ENCODE measurements around the gene AP5B1. TPM values are rescaled to one million over a fixed set of nuclear protein-coding genes. Genes with fewer than 3 reads are reported as not detected.

Gene AP5B1
- total RNA-seq, 2 donors from 2014 or later, result 26.3 to 38.4 TPM

DNA sequence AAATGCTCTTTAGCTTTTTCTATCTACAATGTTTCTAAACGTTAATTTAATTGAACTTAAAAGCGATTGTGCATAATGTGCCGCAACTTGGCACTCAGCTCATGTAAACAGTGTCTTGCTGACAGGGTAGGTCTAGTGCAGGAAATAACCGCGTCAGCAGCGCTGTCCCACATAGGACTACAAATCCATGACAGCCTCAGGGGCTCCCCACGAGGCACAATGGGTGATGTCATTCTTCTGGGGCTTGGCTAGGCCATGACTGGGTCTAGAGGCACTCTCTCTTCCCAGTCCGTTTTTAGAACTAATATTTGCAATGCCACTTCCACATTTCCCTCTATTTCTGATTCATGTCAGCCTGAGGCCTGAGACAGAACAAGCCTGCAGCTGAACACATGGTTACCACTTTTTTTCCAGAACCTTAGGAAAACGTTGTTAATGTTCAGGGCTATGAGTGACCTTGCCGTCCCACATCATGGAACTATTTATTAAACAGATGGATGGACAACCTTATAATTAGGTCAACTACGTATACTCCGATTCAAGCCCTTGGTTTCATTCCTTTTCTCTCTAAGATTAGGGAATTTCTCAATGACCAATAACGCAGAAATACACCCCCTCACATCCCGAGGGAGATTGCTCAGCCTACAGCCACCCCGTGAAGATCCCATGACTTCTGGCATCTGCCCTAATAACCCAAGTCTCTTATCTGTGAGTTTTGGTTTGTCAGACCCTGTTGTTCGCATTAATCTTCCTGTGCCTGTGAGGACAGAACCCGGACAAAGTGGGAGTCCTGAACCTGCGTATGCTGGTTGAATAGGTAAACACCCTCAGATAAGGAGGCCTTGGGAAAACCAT is 33.6 kb upstream of the AP5B1 start:
- H3K27me3 ChIP-seq (replicated peaks; ENCODE audit: insufficient read depth), result no peaks in the 10 kb centered on the region
- peaks cover 4% of the 10 kb centered on the region for H3K36me3 ChIP-seq
- H3K4me3 ChIP-seq, result no peak overlapping the region
- ATAC-seq (ENCODE audit: insufficient number of reproducible peaks, low FRiP score, low read depth) (no peak), DNase-seq (ENCODE audit: low spot score) (no peak)
- peaks cover 0 to 12% of the 10 kb centered on the region in 2 donors for H3K4me1 ChIP-seq (ENCODE audit: control insufficient read depth in 1 of 2, low read depth in 2 of 2)
- TF ChIP-seq, protein P1, sequence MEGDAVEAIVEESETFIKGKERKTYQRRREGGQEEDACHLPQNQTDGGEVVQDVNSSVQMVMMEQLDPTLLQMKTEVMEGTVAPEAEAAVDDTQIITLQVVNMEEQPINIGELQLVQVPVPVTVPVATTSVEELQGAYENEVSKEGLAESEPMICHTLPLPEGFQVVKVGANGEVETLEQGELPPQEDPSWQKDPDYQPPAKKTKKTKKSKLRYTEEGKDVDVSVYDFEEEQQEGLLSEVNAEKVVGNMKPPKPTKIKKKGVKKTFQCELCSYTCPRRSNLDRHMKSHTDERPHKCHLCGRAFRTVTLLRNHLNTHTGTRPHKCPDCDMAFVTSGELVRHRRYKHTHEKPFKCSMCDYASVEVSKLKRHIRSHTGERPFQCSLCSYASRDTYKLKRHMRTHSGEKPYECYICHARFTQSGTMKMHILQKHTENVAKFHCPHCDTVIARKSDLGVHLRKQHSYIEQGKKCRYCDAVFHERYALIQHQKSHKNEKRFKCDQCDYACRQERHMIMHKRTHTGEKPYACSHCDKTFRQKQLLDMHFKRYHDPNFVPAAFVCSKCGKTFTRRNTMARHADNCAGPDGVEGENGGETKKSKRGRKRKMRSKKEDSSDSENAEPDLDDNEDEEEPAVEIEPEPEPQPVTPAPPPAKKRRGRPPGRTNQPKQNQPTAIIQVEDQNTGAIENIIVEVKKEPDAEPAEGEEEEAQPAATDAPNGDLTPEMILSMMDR (IDR thresholded peaks at IDR 0.05), result no peak
- H3K9me3 ChIP-seq, result no peaks in the 10 kb centered on the region
- no peak overlapping the region for H3K27ac ChIP-seq

DNA sequence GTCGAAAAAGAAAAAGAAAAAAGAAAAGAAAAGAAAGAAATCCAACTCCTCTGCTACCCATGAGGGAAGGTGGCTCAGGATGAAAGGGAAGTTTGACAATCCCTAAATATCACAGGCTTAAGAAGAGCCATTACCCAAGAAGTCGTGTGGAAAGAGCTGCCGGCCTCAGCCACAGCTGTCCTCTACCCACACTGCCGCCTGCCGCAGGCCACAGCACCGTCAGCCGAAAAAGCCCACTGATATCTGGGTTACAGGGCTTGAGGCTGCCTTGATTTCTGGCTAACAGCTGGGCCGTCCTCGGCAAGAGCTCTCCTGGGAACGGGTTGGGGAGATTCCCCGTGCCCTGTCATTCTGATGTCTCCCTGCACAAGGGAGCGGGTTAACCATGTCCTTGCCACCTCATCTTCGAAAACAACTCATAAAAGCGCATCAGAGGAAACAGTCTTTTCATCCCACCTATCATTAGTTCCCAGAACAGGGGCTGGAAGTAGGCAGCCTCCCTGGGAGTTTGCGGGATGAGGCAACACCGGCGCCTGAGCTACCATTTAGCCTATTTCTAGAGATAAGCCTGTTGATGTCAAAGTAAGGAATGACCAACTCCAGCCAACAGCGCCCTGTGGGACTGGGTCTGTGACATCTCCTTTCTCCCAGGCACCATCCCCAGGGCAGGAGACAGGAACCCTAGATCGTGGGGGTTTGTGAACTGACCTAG is 31.1 kb upstream of the AP5B1 start:
- Histone ChIP-seq H3K27ac (no peak overlapping the region), H3K36me3 (peaks cover 4% of the 10 kb centered on the region), H3K9me3 (no peaks in the 10 kb centered on the region), H3K4me3 (no peak overlapping the region), H3K27me3 (replicated peaks; ENCODE audit: insufficient read depth) (no peaks in the 10 kb centered on the region), H3K4me1 (ENCODE audit: control insufficient read depth in 1 of 2, low read depth in 2 of 2) (peaks cover 0 to 4% of the 10 kb centered on the region in 2 donors)
- TF ChIP-seq, protein P1 (IDR thresholded peaks at IDR 0.05), result no peak
- DNase-seq (ENCODE audit: low spot score), result no peak
- no peak for ATAC-seq (ENCODE audit: insufficient number of reproducible peaks, low FRiP score, low read depth)

DNA sequence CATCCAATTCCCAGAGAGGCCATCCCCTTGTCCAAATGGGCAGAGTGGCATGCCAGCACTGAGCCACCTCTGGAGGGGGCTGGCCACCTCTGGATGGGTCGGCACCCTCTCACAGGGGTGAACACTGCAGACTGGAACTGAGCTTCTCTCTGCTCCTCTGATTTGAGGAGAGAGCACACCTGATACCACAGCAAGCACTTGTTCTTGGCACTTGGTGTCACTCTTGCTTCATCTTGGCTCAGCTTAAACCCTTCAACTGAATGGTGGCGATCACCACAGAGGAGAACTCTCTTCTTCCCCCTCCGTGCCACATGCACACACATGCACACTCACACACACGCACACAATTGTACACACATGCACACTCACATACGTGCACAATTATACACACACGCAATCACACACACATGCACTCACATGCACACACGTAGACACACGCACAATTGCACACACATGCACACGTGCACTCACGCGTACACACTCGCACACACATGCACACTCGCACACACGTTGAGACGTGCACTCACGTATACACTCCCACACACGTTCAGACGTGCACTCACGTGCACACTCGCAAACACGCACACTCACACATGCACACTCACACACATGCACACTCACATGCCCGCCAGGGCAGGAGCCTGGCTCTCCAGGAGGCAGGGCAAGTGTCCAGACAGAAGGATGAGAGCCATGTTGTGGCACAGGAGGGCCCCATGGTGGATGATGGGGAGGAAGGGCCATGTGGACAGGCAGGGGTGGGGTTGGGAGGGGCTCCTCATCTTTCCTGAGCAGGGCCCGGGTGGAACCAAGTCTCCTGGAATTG is 29.5 kb upstream of the AP5B1 start:
- Histone ChIP-seq H3K27ac (no peak overlapping the region), H3K4me3 (no peak overlapping the region), H3K27me3 (replicated peaks; ENCODE audit: insufficient read depth) (no peaks in the 10 kb centered on the region), H3K9me3 (no peaks in the 10 kb centered on the region), H3K36me3 (peaks cover 3% of the 10 kb centered on the region), H3K4me1 (ENCODE audit: control insufficient read depth in 1 of 2, low read depth in 2 of 2) (no peaks in the 10 kb centered on the region)
- DNase-seq (ENCODE audit: low spot score), result no peak
- TF ChIP-seq, protein P1 (IDR thresholded peaks at IDR 0.05), result no peak
- no peak for ATAC-seq (ENCODE audit: insufficient number of reproducible peaks, low FRiP score, low read depth)

DNA sequence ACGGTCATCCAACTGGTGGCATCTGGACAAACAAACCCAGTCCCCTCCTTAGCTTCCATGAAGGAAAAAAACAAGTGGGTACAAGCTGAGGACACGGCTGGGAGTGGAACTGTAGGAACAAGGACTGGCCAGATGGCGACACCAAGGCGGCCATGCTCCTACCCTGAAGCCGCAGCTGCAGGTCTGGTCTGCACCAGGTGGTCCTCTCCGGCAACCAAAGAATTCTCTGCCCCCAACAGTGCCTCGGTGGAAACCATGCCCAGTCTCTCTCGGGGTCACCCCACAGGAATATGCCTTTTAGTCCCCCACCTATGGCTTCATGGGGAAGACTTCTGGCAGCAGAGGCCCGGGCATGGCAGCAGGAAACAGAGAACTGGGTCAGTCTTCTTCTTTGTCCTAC is 28.7 kb upstream of the AP5B1 start:
- H3K27ac ChIP-seq, result no peak overlapping the region
- DNase-seq (ENCODE audit: low spot score) (no peak), ATAC-seq (ENCODE audit: insufficient number of reproducible peaks, low FRiP score, low read depth) (no peak)
- H3K36me3 ChIP-seq, result no peaks in the 10 kb centered on the region
- no peaks in the 10 kb centered on the region for H3K27me3 ChIP-seq (replicated peaks; ENCODE audit: insufficient read depth)
- H3K9me3 ChIP-seq, result no peaks in the 10 kb centered on the region
- TF ChIP-seq, protein P1 (IDR thresholded peaks at IDR 0.05), result no peak
- H3K4me1 ChIP-seq (ENCODE audit: control insufficient read depth in 1 of 2, low read depth in 2 of 2), result no peaks in the 10 kb centered on the region
- no peak overlapping the region for H3K4me3 ChIP-seq

Data from thoracic aorta (tissue), 2 donors.